Neural cell (in vitro differentiated cells): ENCODE data around the gene PREB. TPM values are rescaled to one million over a fixed set of nuclear protein-coding genes. Genes with fewer than 3 reads are reported as not detected.

Source experiments
- H2AFZ ChIP-seq: fragments of 200-600, 300-800 bp; sonication (generic), shearing (Covaris generic); 2 replicates; pipeline ENCODE4 v1.6.0; 2014; ENCODE audit warnings: low read depth, mild to moderate bottlenecking, antibody characterized with exemption, low read length, moderate library complexity
- H3F3A ChIP-seq: fragments of 200-600 bp; shearing (Covaris generic); 2 replicates; pipeline ENCODE4 v1.6.1; 2016; ENCODE audit warnings: mild to moderate bottlenecking, moderate library complexity, mixed read lengths, antibody characterized with exemption, low read length; ENCODE audit not compliant: insufficient read depth, poor library complexity, severe bottlenecking
- H3K27ac ChIP-seq: fragments of 200-600, 300-800 bp; sonication (generic), shearing (Covaris generic); 2 replicates; pipeline ENCODE4 v1.5.1; 2014; ENCODE audit warnings: mild to moderate bottlenecking, low read length, moderate library complexity
- H3K27me3 ChIP-seq: fragments of 300-800, 200-600 bp; sonication (generic), shearing (Covaris generic); 2 replicates; pipeline ENCODE4 v1.6.0; 2014; ENCODE audit warnings: mild to moderate bottlenecking, low read depth, low read length, moderate library complexity; ENCODE audit not compliant: insufficient read depth
- H3K36me3 ChIP-seq: fragments of 300-800, 200-600 bp; sonication (generic), shearing (Covaris generic); 2 replicates; pipeline ENCODE4 v1.5.1; 2014; ENCODE audit warnings: mild to moderate bottlenecking, antibody characterized with exemption, low read length, moderate library complexity; ENCODE audit not compliant: insufficient read depth
- H3K4me2 ChIP-seq: fragments of 300-800, 200-600 bp; sonication (generic), shearing (Covaris generic); 2 replicates; pipeline ENCODE4 v1.6.0; 2014; ENCODE audit warnings: mild to moderate bottlenecking, low read length
- H3K4me3 ChIP-seq: fragments of 300-800, 200-600 bp; sonication (generic), shearing (Covaris generic); 2 replicates; pipeline ENCODE4 v1.5.1; 2014; ENCODE audit warnings: mild to moderate bottlenecking, low read length, moderate library complexity
- H3K79me2 ChIP-seq: fragments of 200-600 bp; shearing (Covaris generic); replicated peaks from 2 replicates; pipeline ENCODE4 v1.6.0; 2014; ENCODE audit warnings: mild to moderate bottlenecking, low read length, moderate library complexity; ENCODE audit not compliant: insufficient read depth
- H3K9ac ChIP-seq: fragments of 300-800, 200-600 bp; sonication (generic), shearing (Covaris generic); 2 replicates; pipeline ENCODE4 v1.6.1; 2016; ENCODE audit warnings: mild to moderate bottlenecking, low read length, mixed read lengths
- H3K9me2 ChIP-seq: fragments of 200-600 bp; shearing (Covaris generic); 2 replicates; pipeline ENCODE4 v1.6.1; 2016; ENCODE audit warnings: mild to moderate bottlenecking, low read length, mixed read lengths; ENCODE audit not compliant: insufficient read depth
- H3K9me3 ChIP-seq: fragments of 200-600, 300-800 bp; sonication (generic), shearing (Covaris generic); 2 replicates; pipeline ENCODE4 v1.6.1; 2016; ENCODE audit warnings: mild to moderate bottlenecking, mixed run types, low read length, moderate library complexity, mixed read lengths
- H4K20me1 ChIP-seq: fragments of 200-600 bp; shearing (Covaris generic); 2 replicates; pipeline ENCODE4 v1.6.1; 2016; ENCODE audit warnings: mild to moderate bottlenecking, mixed run types; ENCODE audit not compliant: insufficient read depth
- EP300 ChIP-seq: fragments of 450-650 bp; conservative IDR thresholded peaks from 2 replicates; pipeline ENCODE4 v1.6.1; 2014; ENCODE audit warnings: antibody characterized with exemption, mild to moderate bottlenecking, moderate library complexity; ENCODE audit not compliant: poor library complexity, severe bottlenecking
- EZH2 ChIP-seq: fragments of 200-600, 300-800 bp; shearing (Covaris generic), sonication (generic); IDR thresholded peaks from 2 replicates; pipeline ENCODE4 v1.6.1; 2014; ENCODE audit warnings: antibody characterized with exemption, low read length, borderline replicate concordance, mild to moderate bottlenecking; ENCODE audit not compliant: insufficient read depth, poor library complexity, severe bottlenecking
- MXI1 ChIP-seq: fragments of 450-650 bp; conservative IDR thresholded peaks from 2 replicates; pipeline ENCODE4 v1.6.1; 2014; ENCODE audit warnings: antibody characterized with exemption, mild to moderate bottlenecking; ENCODE audit not compliant: poor library complexity, severe bottlenecking
- POLR2AphosphoS5 ChIP-seq: IDR thresholded peaks from 2 replicates; pipeline ENCODE4 v1.6.1; 2012
- RAD21 ChIP-seq: fragments of 450-650 bp; conservative IDR thresholded peaks from 2 replicates; pipeline ENCODE4 v1.6.1; 2014; ENCODE audit warnings: antibody characterized with exemption, mild to moderate bottlenecking, moderate library complexity
- SMC3 ChIP-seq: fragments of 450-650 bp; conservative IDR thresholded peaks from 2 replicates; pipeline ENCODE4 v1.6.1; 2014; ENCODE audit warnings: antibody characterized with exemption, mild to moderate bottlenecking, moderate library complexity; ENCODE audit not compliant: poor library complexity
- TAF1 ChIP-seq: IDR thresholded peaks from 2 replicates; pipeline ENCODE4 v1.6.1; 2012; ENCODE audit warnings: low read depth
- polyA plus RNA-seq: library from polyadenylated mRNA; depleted of rRNA; stranded (reverse); fragments of >200 nt; gene quantifications from 2 replicates; pipeline ENCODE4 v1.2.3, GENCODE V29; 2014
- TF ChIP-seq, protein P1 (sequence below): IDR thresholded peaks from 2 replicates; pipeline ENCODE4 v1.6.1; 2012; ENCODE audit warnings: borderline replicate concordance
- TF ChIP-seq, protein P2 (sequence below): fragments of 450-650 bp; IDR thresholded peaks from 2 replicates; pipeline ENCODE4 v1.5.1; 2014; ENCODE audit warnings: antibody characterized with exemption, mild to moderate bottlenecking, moderate library complexity; ENCODE audit not compliant: poor library complexity, severe bottlenecking

Gene PREB
- polyA plus RNA-seq, 1 donor from 2014 or later: 121 TPM

DNA sequence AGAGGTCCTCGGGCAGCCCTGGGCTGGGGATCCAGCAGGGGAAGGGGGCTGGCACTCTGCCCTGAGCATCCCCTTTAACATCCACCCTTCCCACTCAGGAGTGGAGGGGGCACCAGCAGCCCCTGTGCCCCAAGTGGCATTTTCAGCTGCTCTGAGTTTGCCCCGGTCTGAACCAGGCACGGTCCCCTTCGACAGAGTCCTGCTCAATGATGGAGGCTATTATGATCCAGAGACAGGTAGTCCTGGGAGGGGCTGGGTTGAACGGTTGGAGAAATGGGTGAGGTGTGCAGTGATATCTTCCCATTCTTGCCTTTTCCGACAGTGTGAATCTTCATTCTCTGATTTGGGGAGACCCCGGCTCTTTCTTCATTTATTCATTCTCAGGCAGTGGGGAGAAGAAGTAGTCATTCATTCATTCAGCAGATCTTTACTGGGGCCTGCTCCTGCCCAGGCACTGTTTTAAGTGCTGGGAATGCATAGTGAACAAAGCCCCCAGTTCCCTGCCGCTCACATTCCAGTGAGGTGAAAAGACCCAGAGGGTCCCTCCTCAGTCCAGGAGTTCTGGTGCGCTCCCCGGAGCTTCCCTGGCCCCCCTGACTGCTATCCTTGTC lies 49.3 kb downstream of the PREB start:
- Histone ChIP-seq H3K27ac (no peak overlapping the region), H4K20me1 (no peaks in the 10 kb centered on the region), H3K9me2 (no peaks in the 10 kb centered on the region), H3K36me3 (no peaks in the 10 kb centered on the region), H2AFZ (no peak overlapping the region), H3F3A (no peaks in the 10 kb centered on the region), H3K4me2 (peak overlapping the region; percentile 59), H3K79me2 (no peaks in the 10 kb centered on the region), H3K27me3 (peaks cover 10% of the 10 kb centered on the region), H3K4me3 (peak overlapping the region; percentile 80), H3K9me3 (no peaks in the 10 kb centered on the region), H3K9ac (peak overlapping the region; percentile 83)
- TF ChIP-seq, protein P1, sequence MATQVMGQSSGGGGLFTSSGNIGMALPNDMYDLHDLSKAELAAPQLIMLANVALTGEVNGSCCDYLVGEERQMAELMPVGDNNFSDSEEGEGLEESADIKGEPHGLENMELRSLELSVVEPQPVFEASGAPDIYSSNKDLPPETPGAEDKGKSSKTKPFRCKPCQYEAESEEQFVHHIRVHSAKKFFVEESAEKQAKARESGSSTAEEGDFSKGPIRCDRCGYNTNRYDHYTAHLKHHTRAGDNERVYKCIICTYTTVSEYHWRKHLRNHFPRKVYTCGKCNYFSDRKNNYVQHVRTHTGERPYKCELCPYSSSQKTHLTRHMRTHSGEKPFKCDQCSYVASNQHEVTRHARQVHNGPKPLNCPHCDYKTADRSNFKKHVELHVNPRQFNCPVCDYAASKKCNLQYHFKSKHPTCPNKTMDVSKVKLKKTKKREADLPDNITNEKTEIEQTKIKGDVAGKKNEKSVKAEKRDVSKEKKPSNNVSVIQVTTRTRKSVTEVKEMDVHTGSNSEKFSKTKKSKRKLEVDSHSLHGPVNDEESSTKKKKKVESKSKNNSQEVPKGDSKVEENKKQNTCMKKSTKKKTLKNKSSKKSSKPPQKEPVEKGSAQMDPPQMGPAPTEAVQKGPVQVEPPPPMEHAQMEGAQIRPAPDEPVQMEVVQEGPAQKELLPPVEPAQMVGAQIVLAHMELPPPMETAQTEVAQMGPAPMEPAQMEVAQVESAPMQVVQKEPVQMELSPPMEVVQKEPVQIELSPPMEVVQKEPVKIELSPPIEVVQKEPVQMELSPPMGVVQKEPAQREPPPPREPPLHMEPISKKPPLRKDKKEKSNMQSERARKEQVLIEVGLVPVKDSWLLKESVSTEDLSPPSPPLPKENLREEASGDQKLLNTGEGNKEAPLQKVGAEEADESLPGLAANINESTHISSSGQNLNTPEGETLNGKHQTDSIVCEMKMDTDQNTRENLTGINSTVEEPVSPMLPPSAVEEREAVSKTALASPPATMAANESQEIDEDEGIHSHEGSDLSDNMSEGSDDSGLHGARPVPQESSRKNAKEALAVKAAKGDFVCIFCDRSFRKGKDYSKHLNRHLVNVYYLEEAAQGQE: no peak
- TF ChIP-seq RAD21: no peak
- no peak for TF ChIP-seq MXI1
- TF ChIP-seq TAF1: no peak
- TF ChIP-seq EP300: no peak
- TF ChIP-seq, protein P2, sequence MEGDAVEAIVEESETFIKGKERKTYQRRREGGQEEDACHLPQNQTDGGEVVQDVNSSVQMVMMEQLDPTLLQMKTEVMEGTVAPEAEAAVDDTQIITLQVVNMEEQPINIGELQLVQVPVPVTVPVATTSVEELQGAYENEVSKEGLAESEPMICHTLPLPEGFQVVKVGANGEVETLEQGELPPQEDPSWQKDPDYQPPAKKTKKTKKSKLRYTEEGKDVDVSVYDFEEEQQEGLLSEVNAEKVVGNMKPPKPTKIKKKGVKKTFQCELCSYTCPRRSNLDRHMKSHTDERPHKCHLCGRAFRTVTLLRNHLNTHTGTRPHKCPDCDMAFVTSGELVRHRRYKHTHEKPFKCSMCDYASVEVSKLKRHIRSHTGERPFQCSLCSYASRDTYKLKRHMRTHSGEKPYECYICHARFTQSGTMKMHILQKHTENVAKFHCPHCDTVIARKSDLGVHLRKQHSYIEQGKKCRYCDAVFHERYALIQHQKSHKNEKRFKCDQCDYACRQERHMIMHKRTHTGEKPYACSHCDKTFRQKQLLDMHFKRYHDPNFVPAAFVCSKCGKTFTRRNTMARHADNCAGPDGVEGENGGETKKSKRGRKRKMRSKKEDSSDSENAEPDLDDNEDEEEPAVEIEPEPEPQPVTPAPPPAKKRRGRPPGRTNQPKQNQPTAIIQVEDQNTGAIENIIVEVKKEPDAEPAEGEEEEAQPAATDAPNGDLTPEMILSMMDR: no peak
- no peak for TF ChIP-seq SMC3

DNA sequence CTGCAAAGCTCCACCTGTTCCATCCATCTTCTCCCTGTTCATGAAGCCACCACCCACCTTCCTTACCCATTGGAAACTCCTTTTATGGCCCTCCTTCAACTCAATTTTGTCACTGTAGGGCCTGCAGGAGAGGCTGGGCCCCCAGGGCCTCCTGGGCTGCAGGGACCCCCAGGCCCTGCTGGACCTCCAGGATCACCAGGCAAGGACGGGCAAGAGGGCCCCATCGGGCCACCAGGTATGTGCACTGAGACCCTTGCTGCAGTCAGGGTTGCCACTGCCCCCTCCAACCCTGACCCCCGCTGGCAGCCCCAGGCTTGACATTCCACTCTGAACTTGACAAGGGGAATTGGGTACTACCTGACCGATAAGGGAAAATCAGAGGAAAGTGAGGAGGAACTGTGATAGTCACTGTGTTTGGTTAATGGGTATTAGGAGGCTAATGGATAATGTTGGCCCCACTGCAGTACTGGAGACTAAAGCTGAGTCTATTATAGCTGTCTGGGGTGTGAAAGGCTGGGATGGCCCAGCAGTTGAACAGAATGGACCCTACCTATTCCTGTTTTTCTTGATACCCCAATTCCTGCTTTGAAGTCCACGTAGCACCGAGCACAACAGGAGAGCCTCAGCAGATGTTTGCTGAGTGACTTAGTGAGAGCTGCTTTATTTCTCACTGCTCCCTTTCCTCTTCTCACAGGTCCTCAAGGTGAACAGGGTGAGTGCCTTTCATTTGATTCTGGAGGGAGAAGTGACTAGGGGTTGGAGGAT lies 50.0 kb downstream of the PREB start:
- Histone ChIP-seq H3K79me2 (no peaks in the 10 kb centered on the region), H4K20me1 (no peaks in the 10 kb centered on the region), H3K9me3 (no peaks in the 10 kb centered on the region), H3K9me2 (no peaks in the 10 kb centered on the region), H3K27ac (no peak overlapping the region), H2AFZ (no peak overlapping the region), H3F3A (no peaks in the 10 kb centered on the region), H3K9ac (no peak overlapping the region), H3K4me2 (no peak overlapping the region), H3K36me3 (no peaks in the 10 kb centered on the region), H3K27me3 (peaks cover 10% of the 10 kb centered on the region), H3K4me3 (no peak overlapping the region)
- TF ChIP-seq SMC3 (no peak), MXI1 (no peak), EZH2 (no peak), TAF1 (no peak), EP300 (no peak), RAD21 (no peak), POLR2AphosphoS5 (no peak)
- TF ChIP-seq, protein P1: no peak
- TF ChIP-seq, protein P2: no peak
